HepG2 (cell line): ENCODE data around the gene C20orf141. TPM values are rescaled to one million over a fixed set of nuclear protein-coding genes. Genes with fewer than 3 reads are reported as not detected.

Source experiments
- ARHGAP35 ChIP-seq: sonication (generic); formaldehyde crosslinking; IDR thresholded peaks from 2 replicates; pipeline ENCODE4 v1.9.0; 2022; ENCODE audit warnings: mild to moderate bottlenecking, inconsistent platforms, moderate library complexity, missing genetic modification reagents, borderline replicate concordance
- CEBPB ChIP-seq: IDR thresholded peaks from 2 replicates; pipeline ENCODE4 v1.6.1; 2011; ENCODE audit warnings: low read depth, low read length, improper control_type of control experiment, borderline replicate concordance
- FOXJ3 ChIP-seq: sonication (generic); formaldehyde crosslinking; IDR thresholded peaks from 2 replicates; pipeline ENCODE4 v1.4.0; 2020; ENCODE audit warnings: missing genetic modification reagents, mild to moderate bottlenecking, borderline replicate concordance
- FOXK1 ChIP-seq: sonication (generic); formaldehyde crosslinking; IDR thresholded peaks from 2 replicates; pipeline ENCODE4 v1.4.0; 2020; ENCODE audit warnings: low read depth, missing genetic modification reagents, borderline replicate concordance
- HCFC1 ChIP-seq: fragments of 150-350 bp; IDR thresholded peaks from 2 replicates; pipeline ENCODE4 v1.6.1; 2014; ENCODE audit warnings: low read depth, low read length
- HMGXB4 ChIP-seq, 2 experiments: sonication (generic) in 1 of 2; formaldehyde crosslinking in 1 of 2; IDR thresholded peaks; 2 replicates each; pipeline versions ENCODE4 v1.4.0 to v1.6.1; 2018 to 2020; ENCODE audit warnings: missing genetic modification reagents in 2 of 2, borderline replicate concordance in 1 of 2, low read depth in 1 of 2, mild to moderate bottlenecking in 1 of 2, missing biosample characterization in 1 of 2
- IKZF5 ChIP-seq: IDR thresholded peaks from 2 replicates; pipeline ENCODE4 v1.6.1; 2018; ENCODE audit warnings: missing genetic modification reagents, mild to moderate bottlenecking, missing compliant biosample characterization
- KDM3A ChIP-seq: IDR thresholded peaks from 2 replicates; pipeline ENCODE4 v1.6.1; 2018; ENCODE audit warnings: low read depth, missing compliant biosample characterization
- MATR3 ChIP-seq: sonication (generic); formaldehyde crosslinking; IDR thresholded peaks from 2 replicates; pipeline ENCODE4 v1.4.0; 2020; ENCODE audit warnings: missing genetic modification reagents
- MED13 ChIP-seq: sonication (generic); formaldehyde crosslinking; IDR thresholded peaks from 2 replicates; pipeline ENCODE4 v1.5.0; 2020; ENCODE audit warnings: missing genetic modification reagents
- RORA ChIP-seq: sonication (generic); formaldehyde crosslinking; IDR thresholded peaks from 2 replicates; pipeline ENCODE4 v1.5.0; 2020; ENCODE audit warnings: mild to moderate bottlenecking, missing genetic modification reagents, moderate library complexity
- TARDBP ChIP-seq: sonication (generic); formaldehyde crosslinking; IDR thresholded peaks from 2 replicates; pipeline ENCODE4 v1.8.0; 2022; ENCODE audit warnings: mild to moderate bottlenecking, missing genetic modification reagents
- ZEB1 ChIP-seq: IDR thresholded peaks from 2 replicates; pipeline ENCODE4 v1.6.1; 2012; ENCODE audit warnings: mild to moderate bottlenecking, low read depth, inconsistent platforms; ENCODE audit not compliant: insufficient replicate concordance
- ZFP82 ChIP-seq: sonication (generic); formaldehyde crosslinking; IDR thresholded peaks from 2 replicates; pipeline ENCODE4 v1.5.1; 2020; ENCODE audit warnings: mild to moderate bottlenecking, missing genetic modification reagents, borderline replicate concordance
- ZNF275 ChIP-seq: sonication (generic); formaldehyde crosslinking; IDR thresholded peaks from 2 replicates; pipeline ENCODE4 v1.8.0; 2022; ENCODE audit warnings: missing genetic modification reagents, mild to moderate bottlenecking, inconsistent platforms, borderline replicate concordance
- ZNF616 ChIP-seq: sonication (generic); formaldehyde crosslinking; IDR thresholded peaks from 2 replicates; pipeline ENCODE4 v1.5.0; 2020; ENCODE audit warnings: low read depth, mild to moderate bottlenecking, missing genetic modification reagents
- ZNF678 ChIP-seq: sonication (generic); formaldehyde crosslinking; IDR thresholded peaks from 2 replicates; pipeline ENCODE4 v1.4.0; 2020; ENCODE audit warnings: mild to moderate bottlenecking, missing genetic modification reagents
- polyA plus RNA-seq, 8 experiments: library from polyadenylated mRNA; depleted of rRNA in 3 of 8; stranded (reverse) in 7 of 8; unstranded in 1 of 8; fragments of >200 nt; fragmentation: Illumina TruSeq in 4 of 8; extraction: Trizol in 4 of 8; gene quantifications; 2 replicates each; pipeline versions ENCODE4 v1.2.1 to v1.2.3, GENCODE V29; 2011 to 2016; ENCODE audit warnings: low read depth in 4 of 8, missing spikeins in 1 of 8, mixed read lengths in 1 of 8; ENCODE audit not compliant: insufficient read depth in 1 of 8
- total RNA-seq, 5 experiments: library from RNA; depleted of rRNA; stranded (reverse); fragments of >200 nt; fragmentation: Illumina TruSeq; extraction: Trizol; gene quantifications; 2 replicates each; pipeline ENCODE4 v1.2.3, GENCODE V29; 2016; ENCODE audit warnings: low read depth in 1 of 5

C20orf141 gene
- total and polyA plus RNA-seq, 2 of the 13 experiments (the other 11 are each of a cell fraction or from before 2014, with no cell fraction given) = not detected

- TF ChIP-seq ZFP82 (no peak), IKZF5 (CRISPR knock-in tag) (no peak), RORA (CRISPR knock-in tag) (no peak), ZEB1 (peak; percentile 1), TARDBP (no peak), ZNF275 (peak; percentile 50), MED13 (CRISPR knock-in tag) (no peak), HMGXB4 (CRISPR knock-in tag; IDR thresholded peaks at IDR 0.05; ENCODE audit: borderline replicate concordance in 1 of 2, low read depth in 1 of 2) (peak in 1 of 2 experiments; percentile 27; a peak in 1 of 4 replicates), MATR3 (CRISPR knock-in tag) (no peak), HCFC1 (0 out of 2 replicates have a peak, but pooled peaks have one; percentile 17), ZNF678 (CRISPR knock-in tag) (no peak), ARHGAP35 (CRISPR knock-in tag) (no peak), KDM3A (no peak), CEBPB (no peak), ZNF616 (CRISPR knock-in tag) (0 out of 2 replicates have a peak, but pooled peaks have one; percentile 14), FOXJ3 (peak; percentile 24; the same call in 1 of the 2 replicates), FOXK1 (CRISPR knock-in tag) (no peak)
Observed at GRCh38 chr20:2840967-2841531, 26.3 kb downstream of the C20orf141 start (continued).
